Testis (tissue), 3 donors: ENCODE measurements around the gene ATP6V1G1. TPM values are rescaled to one million over a fixed set of nuclear protein-coding genes. Genes with fewer than 3 reads are reported as not detected.

ENCODE experiments used
- polyA plus RNA-seq: library from polyadenylated mRNA; stranded (reverse); fragments of 350-450 nt; fragmentation: Illumina TruSeq; extraction: RNeasy Lipid Tissue Mini Kit (QIAGEN cat#74804); gene quantifications from one replicate; pipeline ENCODE4 v1.2.3, GENCODE V29; 2014; ENCODE audit warnings: low read depth, low replicate concordance; ENCODE audit not compliant: insufficient read depth
- small RNA-seq, 2 donors: library from RNA; depleted of rRNA; stranded (forward); fragments of <200 nt; gene quantifications; one replicate each; pipeline ENCODE3, GENCODE V24; 2016
- total RNA-seq, 2 donors: library from RNA; depleted of rRNA; stranded (reverse); fragments of >200 nt; gene quantifications; one replicate each; pipeline ENCODE4 v1.2.3, GENCODE V29; 2016

The ATP6V1G1 gene
- total and polyA plus RNA-seq, 3 donors from 2014 or later: 215 to 243 (median 233) TPM

Small RNA genes within 50 kb of the gene (small RNA-seq; reads per million reads assigned to genes)
- gene RF00019: 0 reads per million in 2 donors

Other genes with a start within 250 kb of the ATP6V1G1 start
- 10 to 100 TPM; 21.2 to 31.5 TPM for gene AKNA, start 199.8 kb upstream of the ATP6V1G1 start, total RNA-seq
- 20.6 TPM for gene AKNA, start 199.8 kb upstream of the ATP6V1G1 start, polyA plus RNA-seq
- gene WHRN, start 82.3 kb upstream of the ATP6V1G1 start, total RNA-seq: 100 to 1,000 TPM; 181 to 208 TPM
- gene WHRN, start 82.3 kb upstream of the ATP6V1G1 start, polyA plus RNA-seq: 70.3 TPM
- gene TMEM268, start 23.5 kb downstream of the ATP6V1G1 start, total RNA-seq: 10 to 100 TPM; 23.8 to 26.1 TPM
- 11.3 TPM for gene TMEM268, start 23.5 kb downstream of the ATP6V1G1 start, polyA plus RNA-seq
- gene TEX53, start 70.0 kb downstream of the ATP6V1G1 start, total RNA-seq: 10 to 100 TPM; 13.4 to 23.5 TPM
- 68.8 TPM for gene TEX53, start 70.0 kb downstream of the ATP6V1G1 start, polyA plus RNA-seq
- 10 to 100 TPM; 11.5 to 44.0 TPM for gene TEX48, start 94.4 kb downstream of the ATP6V1G1 start, total RNA-seq
- gene TEX48, start 94.4 kb downstream of the ATP6V1G1 start, polyA plus RNA-seq: 34.6 TPM
- gene TNFSF15, start 218.3 kb downstream of the ATP6V1G1 start, total RNA-seq: under 1 TPM in 1 of 2 donors, not detected in 1; 0.06 TPM
- 0.40 TPM for gene TNFSF15, start 218.3 kb downstream of the ATP6V1G1 start, polyA plus RNA-seq